Panc1 (cell line): ENCODE data around the gene UBE2V1.

Experiments used
- POLR2AphosphoS5 ChIP-seq: IDR thresholded peaks from 2 replicates; pipeline ENCODE4 v1.6.1; 2012; ENCODE audit warnings: mild to moderate bottlenecking, low read depth, low read length, moderate library complexity
- SIN3A ChIP-seq: IDR thresholded peaks from 2 replicates; pipeline ENCODE4 v1.6.1; 2012; ENCODE audit warnings: low read depth, mild to moderate bottlenecking, low read length, moderate library complexity, borderline replicate concordance; ENCODE audit not compliant: insufficient read depth
- TCF7L2 ChIP-seq: IDR thresholded peaks from 2 replicates; pipeline ENCODE4 v1.6.1; 2011; ENCODE audit warnings: mild to moderate bottlenecking, low read depth, low read length, inconsistent platforms
- TF ChIP-seq, protein P1 (sequence below): fragments of 450-650 bp; IDR thresholded peaks from 2 replicates; pipeline ENCODE4 v1.5.1; 2017; ENCODE audit warnings: mild to moderate bottlenecking

DNA sequence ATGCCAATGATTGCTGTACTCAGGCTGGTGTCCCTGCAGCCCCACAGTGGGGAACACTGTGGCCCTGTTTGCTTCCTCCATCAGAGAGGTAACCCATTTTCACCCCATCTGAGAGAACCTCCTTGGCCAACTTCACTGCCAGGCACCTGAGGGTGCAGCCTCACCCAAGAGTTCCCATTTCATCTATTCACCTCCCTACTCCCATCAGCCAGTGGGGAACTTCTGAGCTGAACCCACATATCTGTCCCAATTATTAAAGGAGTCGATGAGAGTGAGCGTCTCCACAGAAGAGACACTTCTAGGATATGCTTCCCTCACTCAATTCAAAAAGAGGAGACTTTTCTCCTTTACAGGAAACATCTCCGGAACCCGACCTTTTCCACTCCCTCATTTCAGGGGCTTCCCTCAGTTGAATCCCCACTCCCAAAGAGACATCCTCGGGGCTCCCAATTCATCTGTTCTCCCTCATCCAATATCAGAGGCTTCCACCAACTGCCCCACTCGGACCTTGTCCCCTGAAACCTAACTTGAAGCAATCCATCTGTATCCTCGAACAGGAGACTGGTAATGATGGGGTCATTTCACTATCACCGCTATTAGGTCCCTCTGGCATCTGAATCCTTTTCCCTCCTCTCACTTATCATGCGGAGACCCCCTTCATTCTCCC, 988 bp downstream of the UBE2V1 start:
- TF ChIP-seq, protein P1, sequence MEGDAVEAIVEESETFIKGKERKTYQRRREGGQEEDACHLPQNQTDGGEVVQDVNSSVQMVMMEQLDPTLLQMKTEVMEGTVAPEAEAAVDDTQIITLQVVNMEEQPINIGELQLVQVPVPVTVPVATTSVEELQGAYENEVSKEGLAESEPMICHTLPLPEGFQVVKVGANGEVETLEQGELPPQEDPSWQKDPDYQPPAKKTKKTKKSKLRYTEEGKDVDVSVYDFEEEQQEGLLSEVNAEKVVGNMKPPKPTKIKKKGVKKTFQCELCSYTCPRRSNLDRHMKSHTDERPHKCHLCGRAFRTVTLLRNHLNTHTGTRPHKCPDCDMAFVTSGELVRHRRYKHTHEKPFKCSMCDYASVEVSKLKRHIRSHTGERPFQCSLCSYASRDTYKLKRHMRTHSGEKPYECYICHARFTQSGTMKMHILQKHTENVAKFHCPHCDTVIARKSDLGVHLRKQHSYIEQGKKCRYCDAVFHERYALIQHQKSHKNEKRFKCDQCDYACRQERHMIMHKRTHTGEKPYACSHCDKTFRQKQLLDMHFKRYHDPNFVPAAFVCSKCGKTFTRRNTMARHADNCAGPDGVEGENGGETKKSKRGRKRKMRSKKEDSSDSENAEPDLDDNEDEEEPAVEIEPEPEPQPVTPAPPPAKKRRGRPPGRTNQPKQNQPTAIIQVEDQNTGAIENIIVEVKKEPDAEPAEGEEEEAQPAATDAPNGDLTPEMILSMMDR, result no peak
- TF ChIP-seq POLR2AphosphoS5 (no peak), TCF7L2 (no peak), SIN3A (no peak)
